SK-N-MC (cell line): ENCODE results near the gene EXOSC6.
"Not testable (repeated sequence)": the region's sequence is repeated elsewhere in the genome, so short reads cannot be mapped to it uniquely, and the experiment has no call there.

Source experiments
- EZH2 ChIP-seq: fragments of 200-600 bp; sonication (generic); IDR thresholded peaks from one replicate; pipeline ENCODE4 v1.6.1; 2017; ENCODE audit warnings: antibody characterized with exemption
- POLR2AphosphoS5 ChIP-seq: IDR thresholded peaks from 2 replicates; pipeline ENCODE4 v1.6.1; 2012; ENCODE audit warnings: mild to moderate bottlenecking, low read depth, low read length, borderline replicate concordance

- not testable (repeated sequence) for TF ChIP-seq EZH2, POLR2AphosphoS5
Measured at GRCh38 chr16:70224645-70225044, 27.1 kb downstream of the EXOSC6 start.
